ENCODE data around the gene SLC19A1.

The SLC19A1 gene

DNA sequence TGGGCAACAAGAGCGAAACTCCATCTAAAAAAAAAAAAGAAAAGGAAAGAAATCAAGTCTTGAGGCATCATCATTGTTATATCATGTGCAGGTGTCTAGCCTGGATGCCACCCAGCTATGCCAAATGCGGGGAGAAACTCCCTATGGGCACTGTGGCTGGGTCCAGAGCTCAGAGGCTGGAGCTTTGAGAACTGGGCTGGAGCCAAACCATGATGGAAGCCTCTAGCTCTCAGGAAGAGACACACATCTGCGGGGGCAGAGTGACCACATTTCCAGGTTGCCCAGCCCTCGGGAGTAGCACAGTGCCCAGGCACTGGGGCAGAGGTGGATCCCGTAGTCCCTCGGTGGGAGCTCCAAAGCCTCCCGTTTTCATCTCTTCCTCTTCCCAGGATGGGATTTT, 78.4 kb downstream of the SLC19A1 start:
- H3K4me3 ChIP-seq (ENCODE audit: control insufficient read depth, low read depth, low read length), result no peak overlapping the region
- DNase-seq (ENCODE audit: low read depth), result no peak
- TF ChIP-seq, protein P1, sequence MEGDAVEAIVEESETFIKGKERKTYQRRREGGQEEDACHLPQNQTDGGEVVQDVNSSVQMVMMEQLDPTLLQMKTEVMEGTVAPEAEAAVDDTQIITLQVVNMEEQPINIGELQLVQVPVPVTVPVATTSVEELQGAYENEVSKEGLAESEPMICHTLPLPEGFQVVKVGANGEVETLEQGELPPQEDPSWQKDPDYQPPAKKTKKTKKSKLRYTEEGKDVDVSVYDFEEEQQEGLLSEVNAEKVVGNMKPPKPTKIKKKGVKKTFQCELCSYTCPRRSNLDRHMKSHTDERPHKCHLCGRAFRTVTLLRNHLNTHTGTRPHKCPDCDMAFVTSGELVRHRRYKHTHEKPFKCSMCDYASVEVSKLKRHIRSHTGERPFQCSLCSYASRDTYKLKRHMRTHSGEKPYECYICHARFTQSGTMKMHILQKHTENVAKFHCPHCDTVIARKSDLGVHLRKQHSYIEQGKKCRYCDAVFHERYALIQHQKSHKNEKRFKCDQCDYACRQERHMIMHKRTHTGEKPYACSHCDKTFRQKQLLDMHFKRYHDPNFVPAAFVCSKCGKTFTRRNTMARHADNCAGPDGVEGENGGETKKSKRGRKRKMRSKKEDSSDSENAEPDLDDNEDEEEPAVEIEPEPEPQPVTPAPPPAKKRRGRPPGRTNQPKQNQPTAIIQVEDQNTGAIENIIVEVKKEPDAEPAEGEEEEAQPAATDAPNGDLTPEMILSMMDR (IDR thresholded peaks at IDR 0.05; ENCODE audit: control insufficient read depth, insufficient read depth, low read depth, low read length, missing control alignments), result no peak

DNA sequence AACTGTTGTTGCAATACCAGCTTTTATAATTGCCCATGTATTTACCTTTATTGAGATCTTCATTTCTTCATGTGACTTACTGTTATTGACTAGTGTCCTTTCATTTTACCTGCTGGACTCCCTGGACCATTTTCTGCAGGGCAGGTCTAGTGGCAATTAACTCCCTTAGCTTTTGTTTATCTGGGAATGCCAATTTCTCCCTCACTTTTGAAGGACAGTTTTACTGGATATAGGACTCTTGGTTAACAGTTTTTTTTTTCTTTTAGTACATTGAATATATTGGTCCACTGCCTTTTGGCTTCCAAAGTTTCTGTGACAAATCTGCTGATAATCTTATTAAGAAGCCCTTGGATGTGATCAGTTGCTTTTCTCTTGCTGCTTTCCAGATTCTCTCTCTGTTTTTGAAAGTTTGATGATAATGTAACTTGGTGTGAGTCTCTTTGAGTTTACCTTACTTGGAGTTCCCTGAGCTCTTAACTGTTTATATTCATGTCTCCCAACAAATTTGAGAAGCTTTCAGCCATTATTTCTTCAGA, 80.4 kb downstream of the SLC19A1 start:
- no peak overlapping the region for H3K4me3 ChIP-seq (ENCODE audit: control insufficient read depth, low read depth, low read length)
- DNase-seq (ENCODE audit: low read depth), result no peak
- TF ChIP-seq, protein P1 (IDR thresholded peaks at IDR 0.05; ENCODE audit: control insufficient read depth, insufficient read depth, low read depth, low read length, missing control alignments), result no peak

DNA sequence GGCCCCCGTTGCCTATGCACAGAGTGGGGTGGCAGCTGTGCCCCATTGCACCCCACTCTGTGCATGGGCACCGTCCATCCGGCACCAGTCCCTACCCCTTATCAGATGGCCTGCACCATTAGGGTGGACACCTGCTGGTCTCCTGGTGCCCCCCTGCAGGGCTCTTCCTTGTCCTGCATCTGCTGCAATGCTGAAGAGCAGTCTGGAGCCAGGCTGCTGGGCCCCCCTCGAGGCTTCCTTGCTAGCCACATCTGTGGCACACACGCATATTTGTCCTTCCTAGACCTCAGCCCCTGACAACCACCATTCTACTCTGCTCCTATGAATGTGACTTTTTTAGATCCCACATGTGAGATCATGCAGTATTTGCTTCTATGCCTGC, 80.9 kb downstream of the SLC19A1 start:
- no peak overlapping the region for H3K4me3 ChIP-seq (ENCODE audit: control insufficient read depth, low read depth, low read length)
- DNase-seq (ENCODE audit: low read depth), result no peak
- TF ChIP-seq, protein P1 (IDR thresholded peaks at IDR 0.05; ENCODE audit: control insufficient read depth, insufficient read depth, low read depth, low read length, missing control alignments), result no peak

DNA sequence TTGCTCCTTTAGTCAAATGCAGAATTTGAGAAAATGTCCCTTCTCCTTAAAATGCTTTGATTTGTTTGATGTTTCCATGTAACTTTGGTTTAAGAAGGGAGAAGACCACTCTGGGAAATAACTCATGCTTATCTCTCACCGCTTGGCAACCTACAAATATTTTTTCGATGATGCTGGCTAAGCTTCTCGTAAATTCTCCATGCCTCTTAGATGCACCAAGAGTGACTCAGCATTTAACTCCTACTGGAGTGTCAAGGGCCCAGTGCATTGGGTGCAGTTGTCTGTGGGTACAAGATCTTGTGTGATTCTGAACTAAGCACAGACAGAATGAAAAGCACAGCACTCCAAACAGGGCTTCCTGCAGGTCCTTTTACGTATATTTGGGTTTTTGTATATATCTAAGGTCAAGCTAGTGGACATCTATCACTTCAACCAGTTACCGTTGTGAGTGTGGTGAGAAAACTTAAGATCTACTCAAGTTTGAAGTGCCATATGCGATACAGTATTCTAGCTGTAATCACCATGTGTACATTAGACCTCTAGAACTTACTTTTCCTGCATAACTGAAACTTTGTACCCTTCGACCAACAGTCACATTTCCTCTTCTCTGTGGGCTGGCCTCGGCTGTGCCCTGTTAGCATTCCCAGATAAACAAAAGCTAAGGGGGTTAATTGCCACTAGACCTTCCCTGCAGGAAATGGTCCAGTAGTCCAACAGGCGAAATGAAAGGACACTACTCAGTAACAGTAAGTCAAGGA, 81.5 kb downstream of the SLC19A1 start:
- TF ChIP-seq, protein P1 (IDR thresholded peaks at IDR 0.05; ENCODE audit: control insufficient read depth, insufficient read depth, low read depth, low read length, missing control alignments), result no peak
- H3K4me3 ChIP-seq (ENCODE audit: control insufficient read depth, low read depth, low read length), result no peak overlapping the region
- DNase-seq (ENCODE audit: low read depth), result peak; percentile 81

DNA sequence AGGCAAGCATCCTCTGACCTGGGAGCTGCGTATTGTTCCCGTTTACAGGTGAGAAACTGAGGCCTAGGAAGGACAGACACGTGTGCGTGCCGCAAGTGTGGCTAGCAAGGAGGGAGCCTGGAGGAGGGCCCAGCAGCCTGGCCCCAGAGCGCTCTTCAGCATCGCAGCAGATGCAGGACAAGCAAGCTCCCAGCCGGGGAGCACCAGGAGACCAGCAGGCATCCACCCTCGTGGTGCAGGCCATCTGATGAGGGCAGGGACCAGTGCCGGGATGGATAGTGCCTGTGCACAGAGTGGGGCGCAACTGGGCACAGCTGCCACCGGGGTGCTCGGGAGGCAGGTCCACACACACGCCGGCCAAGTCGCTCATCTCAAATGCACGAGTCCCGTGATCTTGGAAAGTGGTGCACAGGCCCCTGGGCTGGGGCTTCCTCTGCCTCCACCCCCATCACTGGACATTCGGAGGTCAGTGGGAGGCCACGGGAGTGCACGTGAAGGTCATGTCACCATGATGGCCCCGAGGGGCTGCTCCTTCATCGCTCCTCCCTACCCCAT, 82.2 kb downstream of the SLC19A1 start:
- DNase-seq (ENCODE audit: low read depth), result no peak
- TF ChIP-seq, protein P1 (IDR thresholded peaks at IDR 0.05; ENCODE audit: control insufficient read depth, insufficient read depth, low read depth, low read length, missing control alignments), result no peak
- no peak overlapping the region for H3K4me3 ChIP-seq (ENCODE audit: control insufficient read depth, low read depth, low read length)

DNA sequence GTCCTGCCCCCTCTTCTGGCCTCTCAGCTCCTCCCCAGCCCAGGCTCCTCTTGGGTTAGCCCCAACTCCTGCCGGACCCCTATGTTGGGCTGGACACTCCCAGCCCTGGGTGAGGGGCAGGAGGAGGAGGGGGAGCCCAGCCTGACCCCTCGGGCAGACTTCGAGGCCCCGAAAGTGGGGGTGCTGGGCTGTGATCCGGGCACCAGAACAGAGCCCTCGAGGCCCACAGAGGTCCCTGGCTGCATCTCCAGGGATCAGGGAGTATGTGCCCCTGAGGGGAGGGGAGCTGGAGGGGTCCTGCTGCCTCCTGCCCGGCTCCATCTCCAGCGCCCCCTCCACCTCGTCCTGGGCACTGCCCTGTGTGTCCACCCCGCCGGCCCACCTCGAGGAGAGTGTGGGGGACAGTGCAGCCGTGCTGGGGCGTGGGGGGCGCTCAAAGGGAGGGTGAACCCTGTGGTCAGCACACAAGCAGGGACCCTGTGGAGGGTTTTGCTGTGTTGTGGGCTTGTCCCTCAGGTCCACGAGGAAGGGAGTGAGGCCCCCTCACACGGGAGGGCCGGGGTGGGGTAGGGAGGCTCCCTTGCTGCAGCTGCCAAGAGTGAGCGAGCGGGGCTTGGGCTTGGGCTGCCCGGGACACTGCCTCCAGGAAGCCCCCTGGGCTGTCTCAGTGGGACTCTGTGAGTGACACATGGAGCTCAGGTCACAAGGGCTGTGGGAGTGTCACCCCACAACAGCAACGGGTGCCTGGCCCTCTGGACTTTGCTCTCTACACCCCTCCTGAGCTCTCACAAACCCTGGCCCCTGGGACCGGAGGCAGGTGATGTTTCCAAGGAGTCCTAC, 82.8 kb downstream of the SLC19A1 start:
- TF ChIP-seq, protein P1 (IDR thresholded peaks at IDR 0.05; ENCODE audit: control insufficient read depth, insufficient read depth, low read depth, low read length, missing control alignments), result no peak
- no peak overlapping the region for H3K4me3 ChIP-seq (ENCODE audit: control insufficient read depth, low read depth, low read length)
- DNase-seq (ENCODE audit: low read depth), result no peak

All from AG09309 (cell line).